A549 (cell line): Measurements from ENCODE around the gene SERPINC1.

Source experiments
- BHLHE40 ChIP-seq: IDR thresholded peaks from 2 replicates; pipeline ENCODE4 v1.6.1; 2012; ENCODE audit warnings: low read depth, low read length, inconsistent platforms
- CBX2 ChIP-seq: fragments of 200-600 bp; sonication (generic); IDR thresholded peaks from 2 replicates; pipeline ENCODE4 v1.6.1; 2016; ENCODE audit warnings: low read depth, mild to moderate bottlenecking, borderline replicate concordance
- FOSL2 ChIP-seq, 2 experiments: fragments of 450-650 bp in 1 of 2; fragments of >200 bp in 1 of 2; sonication (Bioruptor Twin) in 1 of 2; formaldehyde crosslinking; IDR thresholded peaks; 2 replicates each; pipeline versions ENCODE4 v1.5.0 to v1.6.1; 2016 to 2020; ENCODE audit warnings: mild to moderate bottlenecking in 1 of 2, moderate library complexity in 1 of 2
- JUN ChIP-seq, 2 experiments: fragments of >200 bp; sonication (Bioruptor Twin); formaldehyde crosslinking; IDR thresholded peaks; 2 replicates in 1 of 2; 3 replicates in 1 of 2; pipeline ENCODE4 v1.6.1; 2016 to 2017
- PHF8 ChIP-seq: fragments of 200-600 bp; sonication (generic); IDR thresholded peaks from 2 replicates; pipeline ENCODE4 v1.6.1; 2016; ENCODE audit warnings: low read depth, mild to moderate bottlenecking, antibody characterized with exemption, moderate library complexity, borderline replicate concordance
- POLR2A ChIP-seq: IDR thresholded peaks from 2 replicates; pipeline ENCODE4 v1.6.1; 2012; ENCODE audit warnings: mild to moderate bottlenecking, low read length
- SMC3 ChIP-seq: fragments of >200 bp; sonication (Bioruptor Twin); formaldehyde crosslinking; IDR thresholded peaks from 3 replicates; pipeline ENCODE4 v1.6.1; 2018; ENCODE audit warnings: inconsistent platforms
- TF ChIP-seq, protein P1 (sequence below): fragments of >200 bp; sonication (Bioruptor Twin); formaldehyde crosslinking; IDR thresholded peaks from 3 replicates; pipeline ENCODE4 v1.5.1; 2016
- TF ChIP-seq, protein P2 (sequence below): fragments of 250-450 bp; sonication (Bioruptor Pico); IDR thresholded peaks from 2 replicates; pipeline ENCODE4 v1.5.0; 2020; ENCODE audit warnings: low read depth, mild to moderate bottlenecking, moderate library complexity
- TF ChIP-seq, protein P3 (sequence below): IDR thresholded peaks from 2 replicates; pipeline ENCODE4 v1.6.1; 2012; ENCODE audit warnings: low read depth, borderline replicate concordance

DNA sequence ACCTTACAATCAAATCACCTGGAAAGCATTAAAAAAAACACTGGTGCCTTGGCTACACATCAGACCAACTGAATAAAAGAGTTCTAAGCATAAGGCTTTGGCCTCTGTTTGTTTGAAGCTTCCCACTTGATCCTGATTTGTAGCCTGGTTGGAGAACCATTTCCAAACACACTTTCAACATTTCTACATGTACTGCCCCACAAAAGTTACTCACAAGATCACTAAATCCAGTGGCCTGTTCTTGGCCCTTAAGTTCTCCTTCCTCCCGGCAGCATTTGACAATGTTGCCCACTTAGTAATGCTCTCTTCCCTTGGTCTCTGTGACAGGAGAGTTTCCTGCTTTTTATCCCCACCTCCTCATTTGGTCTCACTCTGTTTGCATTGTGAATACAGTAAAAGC is 61.1 kb downstream of the SERPINC1 start:
- TF ChIP-seq PHF8 (no peak), BHLHE40 (no peak), POLR2A (no peak), JUN (IDR thresholded peaks at IDR 0.05) (no peak), SMC3 (no peak), CBX2 (no peak), FOSL2 (IDR thresholded peaks at IDR 0.05) (no peak), FOSL2 (CRISPR knock-in tag; IDR thresholded peaks at IDR 0.05) (no peak)
- TF ChIP-seq, protein P1, sequence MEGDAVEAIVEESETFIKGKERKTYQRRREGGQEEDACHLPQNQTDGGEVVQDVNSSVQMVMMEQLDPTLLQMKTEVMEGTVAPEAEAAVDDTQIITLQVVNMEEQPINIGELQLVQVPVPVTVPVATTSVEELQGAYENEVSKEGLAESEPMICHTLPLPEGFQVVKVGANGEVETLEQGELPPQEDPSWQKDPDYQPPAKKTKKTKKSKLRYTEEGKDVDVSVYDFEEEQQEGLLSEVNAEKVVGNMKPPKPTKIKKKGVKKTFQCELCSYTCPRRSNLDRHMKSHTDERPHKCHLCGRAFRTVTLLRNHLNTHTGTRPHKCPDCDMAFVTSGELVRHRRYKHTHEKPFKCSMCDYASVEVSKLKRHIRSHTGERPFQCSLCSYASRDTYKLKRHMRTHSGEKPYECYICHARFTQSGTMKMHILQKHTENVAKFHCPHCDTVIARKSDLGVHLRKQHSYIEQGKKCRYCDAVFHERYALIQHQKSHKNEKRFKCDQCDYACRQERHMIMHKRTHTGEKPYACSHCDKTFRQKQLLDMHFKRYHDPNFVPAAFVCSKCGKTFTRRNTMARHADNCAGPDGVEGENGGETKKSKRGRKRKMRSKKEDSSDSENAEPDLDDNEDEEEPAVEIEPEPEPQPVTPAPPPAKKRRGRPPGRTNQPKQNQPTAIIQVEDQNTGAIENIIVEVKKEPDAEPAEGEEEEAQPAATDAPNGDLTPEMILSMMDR, result no peak
- TF ChIP-seq, protein P2, sequence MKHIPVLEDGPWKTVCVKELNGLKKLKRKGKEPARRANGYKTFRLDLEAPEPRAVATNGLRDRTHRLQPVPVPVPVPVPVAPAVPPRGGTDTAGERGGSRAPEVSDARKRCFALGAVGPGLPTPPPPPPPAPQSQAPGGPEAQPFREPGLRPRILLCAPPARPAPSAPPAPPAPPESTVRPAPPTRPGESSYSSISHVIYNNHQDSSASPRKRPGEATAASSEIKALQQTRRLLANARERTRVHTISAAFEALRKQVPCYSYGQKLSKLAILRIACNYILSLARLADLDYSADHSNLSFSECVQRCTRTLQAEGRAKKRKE (CRISPR knock-in tag), result no peak
- TF ChIP-seq, protein P3, sequence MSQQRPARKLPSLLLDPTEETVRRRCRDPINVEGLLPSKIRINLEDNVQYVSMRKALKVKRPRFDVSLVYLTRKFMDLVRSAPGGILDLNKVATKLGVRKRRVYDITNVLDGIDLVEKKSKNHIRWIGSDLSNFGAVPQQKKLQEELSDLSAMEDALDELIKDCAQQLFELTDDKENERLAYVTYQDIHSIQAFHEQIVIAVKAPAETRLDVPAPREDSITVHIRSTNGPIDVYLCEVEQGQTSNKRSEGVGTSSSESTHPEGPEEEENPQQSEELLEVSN, result no peak
